ENCODE results near the gene MBD5. TPM values are rescaled to one million over a fixed set of nuclear protein-coding genes. Genes with fewer than 3 reads are reported as not detected.

The MBD5 gene
- total RNA-seq, 1 donor from 2014 or later = 15.0 TPM

DNA sequence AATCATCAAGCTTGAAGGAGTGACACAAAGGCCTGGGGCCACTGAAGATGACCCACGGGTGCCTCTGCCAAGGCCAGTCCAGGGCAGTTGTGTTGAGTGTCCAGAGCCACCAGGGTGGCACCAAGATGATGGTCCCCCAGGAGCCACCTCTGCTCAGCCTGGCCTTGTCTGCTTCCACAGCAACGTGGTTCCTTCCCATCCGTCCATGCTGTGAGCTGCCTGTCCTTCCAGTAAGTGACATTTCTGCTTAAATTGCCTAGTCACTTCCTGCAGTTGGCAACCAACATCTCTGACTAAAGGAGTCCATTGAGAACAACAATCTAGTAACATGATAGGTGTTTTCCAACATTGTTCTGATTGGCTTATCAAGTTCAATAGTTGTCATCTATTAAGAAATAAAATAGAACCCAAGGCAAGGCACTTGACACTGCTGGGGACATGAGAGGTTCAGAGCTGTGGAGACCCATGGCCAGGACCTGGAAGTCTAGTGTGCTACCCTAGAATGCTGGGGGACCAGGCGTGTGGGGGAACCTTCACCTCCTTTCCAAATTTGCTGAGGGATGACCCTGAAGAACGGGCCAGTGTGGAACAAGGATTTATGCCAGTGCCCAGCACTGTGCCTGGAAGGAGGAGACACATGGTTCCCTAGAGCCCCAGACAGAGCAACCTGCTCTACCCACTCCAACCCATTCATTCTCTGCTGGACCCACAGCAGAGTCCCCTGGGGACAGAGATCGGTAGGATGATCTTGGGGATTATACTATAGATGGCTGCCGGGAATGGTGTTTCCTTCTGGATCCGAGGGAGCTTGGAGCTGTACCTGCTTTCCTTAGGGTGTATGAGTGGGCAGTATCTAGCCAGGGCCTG lies 524.7 kb downstream of the MBD5 start:
- TF ChIP-seq, protein P1, sequence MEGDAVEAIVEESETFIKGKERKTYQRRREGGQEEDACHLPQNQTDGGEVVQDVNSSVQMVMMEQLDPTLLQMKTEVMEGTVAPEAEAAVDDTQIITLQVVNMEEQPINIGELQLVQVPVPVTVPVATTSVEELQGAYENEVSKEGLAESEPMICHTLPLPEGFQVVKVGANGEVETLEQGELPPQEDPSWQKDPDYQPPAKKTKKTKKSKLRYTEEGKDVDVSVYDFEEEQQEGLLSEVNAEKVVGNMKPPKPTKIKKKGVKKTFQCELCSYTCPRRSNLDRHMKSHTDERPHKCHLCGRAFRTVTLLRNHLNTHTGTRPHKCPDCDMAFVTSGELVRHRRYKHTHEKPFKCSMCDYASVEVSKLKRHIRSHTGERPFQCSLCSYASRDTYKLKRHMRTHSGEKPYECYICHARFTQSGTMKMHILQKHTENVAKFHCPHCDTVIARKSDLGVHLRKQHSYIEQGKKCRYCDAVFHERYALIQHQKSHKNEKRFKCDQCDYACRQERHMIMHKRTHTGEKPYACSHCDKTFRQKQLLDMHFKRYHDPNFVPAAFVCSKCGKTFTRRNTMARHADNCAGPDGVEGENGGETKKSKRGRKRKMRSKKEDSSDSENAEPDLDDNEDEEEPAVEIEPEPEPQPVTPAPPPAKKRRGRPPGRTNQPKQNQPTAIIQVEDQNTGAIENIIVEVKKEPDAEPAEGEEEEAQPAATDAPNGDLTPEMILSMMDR (conservative IDR thresholded peaks at IDR 0.05; ENCODE audit: low read depth, low read length) = no peak

DNA sequence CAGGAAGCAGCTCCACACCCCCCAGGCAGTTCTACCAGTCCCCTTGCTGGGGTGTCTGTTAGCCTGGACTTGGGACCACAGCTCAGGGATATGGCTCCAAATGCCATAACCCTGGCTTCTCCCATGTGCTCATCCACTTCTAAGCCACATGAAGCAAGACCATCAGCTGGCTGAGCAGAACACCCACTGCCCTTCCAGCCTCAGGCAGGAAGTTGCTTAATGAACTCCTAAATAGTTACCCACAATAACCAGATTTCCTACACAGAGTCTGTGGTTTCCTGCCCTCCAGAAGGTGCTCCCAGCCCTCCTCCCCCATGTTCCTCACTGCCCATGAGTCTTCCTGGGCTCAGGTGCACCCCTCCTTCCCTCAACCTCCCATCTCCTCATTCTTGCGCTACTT lies 525.4 kb downstream of the MBD5 start:
- TF ChIP-seq, protein P1 (conservative IDR thresholded peaks at IDR 0.05; ENCODE audit: low read depth, low read length) = no peak
- no peak overlapping the region for H3K4me3 ChIP-seq (ENCODE audit: low read depth, low read length)
- DNase-seq (ENCODE audit: low read depth) = no peak

More for the DNA sequence above, 524.7 kb downstream of the MBD5 start:
- DNase-seq (ENCODE audit: low read depth) = no peak
- H3K4me3 ChIP-seq (ENCODE audit: low read depth, low read length) = no peak overlapping the region

DNA sequence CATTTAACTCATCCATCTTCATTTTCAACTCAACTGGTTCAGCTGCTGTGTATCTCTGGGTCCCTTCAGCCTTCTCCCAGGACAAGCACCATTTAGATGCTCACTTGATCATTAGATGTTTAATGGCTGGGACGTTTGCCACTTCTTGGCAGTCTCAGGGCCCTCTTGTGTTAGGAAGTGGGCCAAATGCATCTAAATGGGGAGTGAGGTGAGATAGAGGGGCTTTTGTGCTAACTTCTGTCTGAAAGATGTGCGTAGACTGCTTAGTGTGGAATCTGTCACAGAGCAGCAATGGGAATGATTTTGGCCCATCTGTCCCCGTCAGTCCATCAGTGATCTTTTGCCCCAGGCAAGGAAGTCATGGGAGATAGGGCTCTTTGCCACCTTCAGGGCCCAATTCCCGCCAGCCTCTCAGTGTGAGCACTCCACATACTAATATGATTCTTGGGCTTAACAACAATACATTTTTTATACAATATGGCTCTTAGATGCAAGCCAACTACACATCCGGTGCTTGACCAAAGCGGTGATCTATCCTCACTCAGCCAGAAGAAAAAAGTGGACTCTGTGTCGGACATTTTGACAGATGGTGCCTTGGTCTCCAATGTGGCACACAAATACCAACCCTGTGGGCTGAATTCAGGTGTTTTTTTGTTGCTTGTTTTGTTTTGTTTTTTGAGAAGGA lies 528.0 kb downstream of the MBD5 start:
- TF ChIP-seq, protein P1 (conservative IDR thresholded peaks at IDR 0.05; ENCODE audit: low read depth, low read length) = no peak
- DNase-seq (ENCODE audit: low read depth) = no peak
- no peak overlapping the region for H3K4me3 ChIP-seq (ENCODE audit: low read depth, low read length)

DNA sequence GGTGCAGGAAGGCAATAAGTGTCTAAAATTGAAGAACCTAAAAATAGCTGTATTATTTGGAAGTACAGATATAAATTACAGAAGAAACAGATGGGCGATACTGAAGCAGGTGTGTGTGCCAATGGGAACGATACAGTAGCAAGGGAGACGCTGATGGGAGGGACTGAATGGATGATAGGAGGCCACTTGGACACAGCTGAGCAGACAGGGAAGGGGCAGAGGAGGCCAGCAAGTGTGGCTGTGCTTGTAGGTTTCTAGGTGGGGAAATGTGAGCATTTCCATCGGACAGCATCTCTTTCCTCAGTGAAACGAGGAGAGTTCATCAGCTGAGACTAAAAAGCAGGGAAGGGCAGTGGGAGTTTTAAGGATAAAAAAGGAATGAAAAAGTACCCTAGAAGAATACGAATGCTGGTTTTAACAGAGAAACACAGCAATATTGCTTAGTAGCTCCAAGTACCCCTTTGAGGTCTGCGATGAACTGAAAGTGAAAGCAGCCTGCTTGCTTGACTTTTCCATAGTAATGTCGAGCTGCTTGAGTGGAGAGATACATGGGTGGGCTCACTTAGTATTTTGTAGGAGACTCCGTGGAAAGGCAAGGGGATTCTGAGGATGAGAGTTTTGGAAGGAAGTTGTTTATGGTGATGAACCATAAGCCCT lies 531.9 kb downstream of the MBD5 start:
- no peak for DNase-seq (ENCODE audit: low read depth)
- peak overlapping the region; percentile 31 for H3K4me3 ChIP-seq (ENCODE audit: low read depth, low read length)
- TF ChIP-seq, protein P1 (conservative IDR thresholded peaks at IDR 0.05; ENCODE audit: low read depth, low read length) = no peak

DNA sequence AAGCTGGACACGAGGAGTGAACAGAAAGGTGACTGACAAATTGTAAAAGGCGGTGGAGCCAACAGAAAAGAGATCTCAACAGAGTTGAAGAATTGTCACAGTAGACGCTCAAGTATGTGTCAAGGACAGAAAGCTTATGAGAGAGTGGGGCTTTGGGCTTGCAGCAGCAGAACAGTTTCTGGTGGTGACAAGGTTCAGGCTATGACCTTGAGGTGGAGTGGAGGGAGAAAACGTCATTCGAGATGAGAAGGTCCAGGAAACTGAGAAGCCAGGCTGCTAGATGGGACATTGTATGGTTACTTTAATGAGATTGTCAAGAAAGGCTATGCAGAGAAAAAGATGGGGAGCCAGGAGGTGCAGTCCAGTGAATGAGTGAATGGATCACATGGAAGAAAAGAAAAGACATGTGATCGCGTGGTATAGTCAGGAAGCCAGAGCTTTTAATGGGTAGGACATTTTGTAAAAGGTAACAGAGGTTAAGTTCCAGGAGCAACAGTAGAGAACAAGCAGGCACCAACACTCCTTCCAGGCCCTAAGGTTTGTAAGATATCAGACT lies 532.5 kb downstream of the MBD5 start:
- peak overlapping the region; percentile 31 for H3K4me3 ChIP-seq (ENCODE audit: low read depth, low read length)
- TF ChIP-seq, protein P1 (conservative IDR thresholded peaks at IDR 0.05; ENCODE audit: low read depth, low read length) = no peak
- DNase-seq (ENCODE audit: low read depth) = no peak

DNA sequence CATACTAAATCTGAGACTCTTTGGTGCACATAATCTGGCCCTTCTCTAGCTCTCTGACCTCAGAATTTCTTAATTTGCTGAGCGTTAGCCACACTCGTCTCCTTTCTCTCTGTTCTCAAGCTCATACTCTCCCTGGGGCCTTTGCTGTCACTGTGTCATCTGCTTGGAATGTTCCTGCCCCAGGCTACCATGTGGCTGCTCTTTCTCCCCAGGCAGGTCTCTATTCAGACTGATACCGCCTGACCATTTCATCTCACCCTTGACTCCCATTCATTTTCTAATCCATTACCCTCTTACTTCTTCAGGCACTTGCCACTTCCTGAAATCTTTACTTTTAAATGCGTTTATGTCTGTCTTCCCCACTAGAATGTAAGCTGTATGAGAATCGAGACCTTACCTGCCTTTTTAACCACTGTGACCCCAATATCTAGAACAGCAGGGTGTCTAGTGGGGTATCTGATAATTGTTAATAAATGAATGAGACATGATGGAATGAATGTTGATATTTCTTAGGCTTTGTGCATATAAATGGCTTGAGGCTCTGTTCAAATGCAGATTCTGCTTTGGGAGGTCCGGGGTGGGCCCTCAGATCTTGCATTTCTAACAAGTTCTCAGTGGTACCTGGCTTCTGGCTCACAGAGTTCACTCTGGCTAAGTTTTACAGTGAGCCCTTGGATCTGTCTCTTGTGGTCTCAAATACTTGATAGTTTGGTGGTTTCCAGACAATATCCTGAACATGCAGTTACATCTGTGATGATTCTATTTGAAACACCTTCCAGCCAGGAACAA lies 533.8 kb downstream of the MBD5 start:
- DNase-seq (ENCODE audit: low read depth) = no peak
- TF ChIP-seq, protein P1 (conservative IDR thresholded peaks at IDR 0.05; ENCODE audit: low read depth, low read length) = no peak
- H3K4me3 ChIP-seq (ENCODE audit: low read depth, low read length) = no peak overlapping the region
